MCF 10A (cell line): Measurements from ENCODE around the gene YRDC. TPM values are rescaled to one million over a fixed set of nuclear protein-coding genes. Genes with fewer than 3 reads are reported as not detected.

Source experiments
- BruUV-seq: library from RNA; stranded (reverse); fragments of 400-500 nt; replicated peaks from 2 replicates; lab custom pipeline; 2021; lab: Mats Ljungman, UMichigan
- CTCF ChIA-PET: fragments of 300-600 bp; sonication (Branson Sonifier 250); formaldehyde crosslinking; extraction: SDS; loops from one replicate; lab custom pipeline; 2021; ENCODE audit warnings: antibody characterized with exemption, inconsistent platforms; lab: Yijun Ruan, JAX
- POLR2A ChIA-PET: fragments of 300-600, 350-650 bp; sonication (Branson Sonifier 250); formaldehyde crosslinking; extraction: SDS; loops from one replicate; lab custom pipeline; 2020; ENCODE audit warnings: antibody characterized with exemption, inconsistent platforms; lab: Yijun Ruan, JAX
- DNase-seq: peaks from one replicate; pipeline ENCODE4 v3.0.0-alpha.2; 2018; ENCODE audit not compliant: unreplicated experiment
- H3K27ac Mint-ChIP-seq: one replicate; pipeline ENCODE4 v1.8.0; 2022; ENCODE audit warnings: mild to moderate bottlenecking, low read depth, mixed read lengths; ENCODE audit not compliant: unreplicated experiment
- H3K27me3 Mint-ChIP-seq: one replicate; pipeline ENCODE4 v1.8.0; 2022; ENCODE audit warnings: mixed read lengths; ENCODE audit not compliant: insufficient read depth, unreplicated experiment
- H3K36me3 Mint-ChIP-seq: one replicate; pipeline ENCODE4 v1.8.0; 2022; ENCODE audit warnings: mild to moderate bottlenecking, moderate library complexity, mixed read lengths; ENCODE audit not compliant: insufficient read depth, unreplicated experiment
- H3K4me1 Mint-ChIP-seq: one replicate; pipeline ENCODE4 v1.8.0; 2022; ENCODE audit warnings: mixed read lengths; ENCODE audit not compliant: insufficient read depth, unreplicated experiment
- H3K4me3 Mint-ChIP-seq: one replicate; pipeline ENCODE4 v1.8.0; 2022; ENCODE audit warnings: mild to moderate bottlenecking, moderate library complexity, mixed read lengths; ENCODE audit not compliant: unreplicated experiment
- H3K9me3 Mint-ChIP-seq: one replicate; pipeline ENCODE4 v1.8.0; 2022; ENCODE audit warnings: mixed read lengths; ENCODE audit not compliant: unreplicated experiment
- CTCF ChIP-seq: fragments of 200-600 bp; IDR thresholded peaks from one replicate; pipeline ENCODE4 v1.8.0; 2022; ENCODE audit warnings: antibody characterized with exemption, mild to moderate bottlenecking; ENCODE audit not compliant: unreplicated experiment
- intact Hi-C: fragments of 100-400 bp; cut with micrococcal nuclease; formaldehyde crosslinking; loops from 2 replicates; pipeline ENCODE4 v1.14.1; 2022
- total RNA-seq: library from RNA; stranded (reverse); gene quantifications from 2 replicates; pipeline ENCODE4 v1.2.3, GENCODE V29; 2022

YRDC gene
- total RNA-seq, 1 experiment from 2014 or later = 41.5 TPM

- no peak for TF ChIP-seq CTCF
- intact Hi-C loops = no loop called here
- H3K36me3 Mint-ChIP-seq = peaks cover 86% of the 10 kb centered on the region
- H3K27me3 Mint-ChIP-seq = no peaks in the 10 kb centered on the region
- H3K9me3 Mint-ChIP-seq = no peaks in the 10 kb centered on the region
- POLR2A ChIA-PET = interaction anchor here (3.0 kb wide), 1 partner anchor 16 kb away, joined by 15 read pairs; the partner anchor contains the start of genes C1orf122 and YRDC
- H3K27ac Mint-ChIP-seq = no peak overlapping the region
- CTCF ChIA-PET = interaction anchor here (0.6 kb wide), 1 partner anchor 52 kb away, joined by 3 read pairs; no protein-coding TSS in a partner anchor
- H3K4me3 Mint-ChIP-seq = no peak overlapping the region
- no TSS peak for BruUV-seq
- DNase-seq = no peak
- peaks cover 17% of the 10 kb centered on the region for H3K4me1 Mint-ChIP-seq
Measured at GRCh38 chr1:37824001-37824400, 16.0 kb upstream of the YRDC start.

- DNase-seq = no peak
- no peak for TF ChIP-seq CTCF
- peaks cover 86% of the 10 kb centered on the region for H3K36me3 Mint-ChIP-seq
- peaks cover 10% of the 10 kb centered on the region for H3K4me1 Mint-ChIP-seq
- POLR2A ChIA-PET = interaction anchor here (0.6 to 3.0 kb wide), 7 partner anchors 15 to 1132 kb away, joined by 3 to 15 read pairs (median 3); partner anchors contain the start of genes C1orf122 and YRDC
- intact Hi-C loops = no loop called here
- CTCF ChIA-PET = interaction anchor here (0.6 to 1.2 kb wide), 2 partner anchors 37 to 53 kb away, joined by 3 to 11 read pairs; partner anchors contain the start of gene MTF1
- no peak overlapping the region for H3K4me3 Mint-ChIP-seq
- no peaks in the 10 kb centered on the region for H3K9me3 Mint-ChIP-seq
- BruUV-seq = no TSS peak
- H3K27me3 Mint-ChIP-seq = no peaks in the 10 kb centered on the region
- no peak overlapping the region for H3K27ac Mint-ChIP-seq
Measured at GRCh38 chr1:37822906-37823815, 15.2 kb upstream of the YRDC start.

- CTCF ChIA-PET = no interaction called here
Measured at GRCh38 chr1:37821481-37821880, 13.5 kb upstream of the YRDC start.

More at GRCh38 chr1:37821481-37821880, 13.5 kb upstream of the YRDC start:
- POLR2A ChIA-PET = interaction anchor here (0.6 to 3.0 kb wide), 4 partner anchors 10 to 77 kb away, joined by 3 to 15 read pairs (median 3); partner anchors contain the start of genes C1orf122 and YRDC
- peaks cover 88% of the 10 kb centered on the region for H3K36me3 Mint-ChIP-seq
- no peak for DNase-seq
- no peaks in the 10 kb centered on the region for H3K9me3 Mint-ChIP-seq
- no peaks in the 10 kb centered on the region for H3K27me3 Mint-ChIP-seq
- H3K4me1 Mint-ChIP-seq = peaks cover 5% of the 10 kb centered on the region
- H3K4me3 Mint-ChIP-seq = no peak overlapping the region
- no peak for TF ChIP-seq CTCF
- no TSS peak for BruUV-seq
- no peak overlapping the region for H3K27ac Mint-ChIP-seq
- intact Hi-C loops = no loop called here
